BJ (cell line): ENCODE data around the gene FOCAD. TPM values are rescaled to one million over a fixed set of nuclear protein-coding genes. Genes with fewer than 3 reads are reported as not detected.

Experiments used
- CTCF ChIA-PET: fragments of 350-600 bp; formaldehyde crosslinking; extraction: SDS; loops from one replicate; lab custom pipeline; 2021; ENCODE audit warnings: antibody characterized with exemption, inconsistent platforms; lab: Yijun Ruan, JAX
- POLR2A ChIA-PET: fragments of 300-600 bp; sonication (Branson Sonifier 250); formaldehyde crosslinking; extraction: SDS; loops from one replicate; lab custom pipeline; 2021; ENCODE audit warnings: antibody characterized with exemption; lab: Charles Lee
- DNase-seq: peaks from one replicate; pipeline ENCODE4 v3.0.0-alpha.2; 2011; ENCODE audit warnings: low read depth
- H3K27me3 ChIP-seq: 2 replicates; pipeline ENCODE4 v1.6.0; 2011; ENCODE audit warnings: low read length; ENCODE audit not compliant: control insufficient read depth, insufficient read depth
- H3K36me3 ChIP-seq: 2 replicates; pipeline ENCODE4 v1.5.1; 2011; ENCODE audit warnings: low read length; ENCODE audit not compliant: control insufficient read depth, insufficient read depth
- H3K4me3 ChIP-seq: 2 replicates; pipeline ENCODE4 v1.5.1; 2011; ENCODE audit warnings: low read depth, mild to moderate bottlenecking, control low read depth, low read length
- polyA plus RNA-seq: library from polyadenylated mRNA; depleted of rRNA; stranded (reverse); fragments of >200 nt; gene quantifications from 2 replicates; pipeline ENCODE4 v1.2.3, GENCODE V29; 2011
- TF ChIP-seq, protein P1 (sequence below): IDR thresholded peaks from 2 replicates; pipeline ENCODE4 v1.5.1; 2011; ENCODE audit warnings: low read depth, mild to moderate bottlenecking, control low read depth, inconsistent platforms, low read length, moderate library complexity; ENCODE audit not compliant: insufficient read depth

FOCAD gene
- polyA plus RNA-seq, 1 experiment = 32.9 TPM

DNA sequence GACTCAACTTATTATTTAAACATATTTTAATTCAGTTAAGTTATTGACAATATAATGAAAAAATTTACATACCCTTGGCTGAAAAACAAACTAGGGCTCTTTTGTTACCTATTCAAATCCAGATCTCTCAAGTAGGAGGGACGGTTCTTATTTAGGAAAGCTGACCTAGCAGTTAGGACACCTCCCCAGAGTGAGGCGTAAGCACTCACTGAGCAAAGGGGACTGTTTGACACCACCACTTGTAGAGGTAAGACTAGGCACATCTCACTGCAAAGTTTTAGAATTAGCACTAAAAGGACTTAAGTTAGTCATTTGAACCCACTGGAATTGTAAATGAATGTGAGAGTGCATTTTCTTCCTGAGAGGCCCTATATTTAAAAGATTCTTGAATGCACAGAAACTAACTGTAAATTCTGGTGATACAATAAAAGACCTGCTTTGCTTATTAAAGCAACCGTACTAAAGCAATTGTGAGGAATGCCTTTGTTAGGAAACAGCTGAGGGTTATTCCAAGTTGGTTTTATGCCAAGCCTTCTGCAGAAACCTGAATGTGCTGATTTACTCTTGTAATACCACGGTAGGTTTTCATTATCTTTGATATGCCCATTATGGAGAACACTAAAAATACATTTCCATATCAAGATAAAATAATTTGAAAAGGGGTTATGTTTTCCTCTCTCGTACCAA, 331.2 kb downstream of the FOCAD start:
- Histone ChIP-seq H3K36me3 (no peaks in the 10 kb centered on the region), H3K27me3 (no peaks in the 10 kb centered on the region), H3K4me3 (no peak overlapping the region)
- TF ChIP-seq, protein P1, sequence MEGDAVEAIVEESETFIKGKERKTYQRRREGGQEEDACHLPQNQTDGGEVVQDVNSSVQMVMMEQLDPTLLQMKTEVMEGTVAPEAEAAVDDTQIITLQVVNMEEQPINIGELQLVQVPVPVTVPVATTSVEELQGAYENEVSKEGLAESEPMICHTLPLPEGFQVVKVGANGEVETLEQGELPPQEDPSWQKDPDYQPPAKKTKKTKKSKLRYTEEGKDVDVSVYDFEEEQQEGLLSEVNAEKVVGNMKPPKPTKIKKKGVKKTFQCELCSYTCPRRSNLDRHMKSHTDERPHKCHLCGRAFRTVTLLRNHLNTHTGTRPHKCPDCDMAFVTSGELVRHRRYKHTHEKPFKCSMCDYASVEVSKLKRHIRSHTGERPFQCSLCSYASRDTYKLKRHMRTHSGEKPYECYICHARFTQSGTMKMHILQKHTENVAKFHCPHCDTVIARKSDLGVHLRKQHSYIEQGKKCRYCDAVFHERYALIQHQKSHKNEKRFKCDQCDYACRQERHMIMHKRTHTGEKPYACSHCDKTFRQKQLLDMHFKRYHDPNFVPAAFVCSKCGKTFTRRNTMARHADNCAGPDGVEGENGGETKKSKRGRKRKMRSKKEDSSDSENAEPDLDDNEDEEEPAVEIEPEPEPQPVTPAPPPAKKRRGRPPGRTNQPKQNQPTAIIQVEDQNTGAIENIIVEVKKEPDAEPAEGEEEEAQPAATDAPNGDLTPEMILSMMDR = no peak
- ChIA-PET POLR2A (no interaction called here), CTCF (interaction anchor here (0.5 kb wide), 1 partner anchor 592 kb away, joined by 3 read pairs; no protein-coding TSS in a partner anchor)
- DNase-seq = no peak

DNA sequence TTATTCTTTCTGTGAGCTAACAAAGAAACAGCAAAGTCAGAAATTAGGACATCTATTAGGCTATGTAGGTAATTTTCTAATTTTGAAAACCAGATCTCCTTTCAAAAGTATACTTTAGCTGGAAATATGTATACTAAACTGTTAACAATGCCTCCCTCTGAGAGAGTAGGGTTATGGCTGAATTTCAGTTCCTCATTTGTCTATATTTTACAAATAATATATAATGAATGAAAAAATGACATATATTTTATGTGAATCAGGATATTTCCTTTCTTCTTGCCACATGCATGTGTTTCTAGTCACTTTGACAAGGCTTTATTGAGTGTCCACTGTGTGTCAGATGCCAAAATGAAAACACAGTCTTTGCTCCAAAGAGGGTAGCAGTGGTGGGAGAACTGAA, 331.9 kb downstream of the FOCAD start:
- H3K36me3 ChIP-seq = no peaks in the 10 kb centered on the region
- ChIA-PET POLR2A (interaction anchor here (0.5 kb wide), 1 partner anchor 549 kb away, joined by 4 read pairs; no protein-coding TSS in a partner anchor), CTCF (interaction anchor here (0.5 kb wide), 1 partner anchor 592 kb away, joined by 3 read pairs; no protein-coding TSS in a partner anchor)
- TF ChIP-seq, protein P1 = no peak
- DNase-seq = no peak
- H3K27me3 ChIP-seq = no peaks in the 10 kb centered on the region
- no peak overlapping the region for H3K4me3 ChIP-seq

DNA sequence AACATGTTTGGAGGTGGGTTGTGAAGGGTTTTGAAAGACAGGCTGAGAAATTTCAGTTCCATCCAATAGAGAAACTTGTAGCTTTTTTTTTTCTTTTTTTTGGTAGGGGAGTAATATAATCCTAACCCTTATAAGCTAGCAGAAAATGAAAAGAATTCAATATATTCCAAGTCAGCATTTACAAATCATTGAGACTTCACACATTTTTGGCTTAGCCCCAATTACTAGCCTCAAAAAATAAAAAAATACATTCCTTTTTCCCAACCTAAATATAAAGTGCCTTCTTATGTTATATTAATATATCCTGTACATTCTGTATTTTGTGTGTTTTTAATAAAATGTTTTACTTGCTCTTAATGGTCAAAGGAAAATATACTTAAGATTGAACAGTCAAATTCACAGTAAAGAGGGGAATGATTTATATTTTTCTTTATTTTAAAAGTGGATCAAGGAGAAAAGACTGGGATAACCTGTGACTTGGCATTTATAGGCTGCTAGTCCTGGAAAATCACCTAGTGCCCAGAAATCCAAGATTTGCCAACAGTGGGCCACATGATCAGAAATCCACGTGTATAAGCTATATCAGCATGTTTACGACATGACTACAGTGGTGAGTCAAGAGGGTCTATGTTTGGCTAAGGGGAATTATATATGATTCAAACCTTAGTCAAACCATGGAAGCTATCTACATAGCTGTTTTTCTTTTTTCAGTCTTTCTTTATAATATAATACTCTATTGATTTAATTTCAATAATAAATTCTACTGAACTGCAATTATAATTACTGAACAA, 332.8 kb downstream of the FOCAD start:
- H3K4me3 ChIP-seq = no peak overlapping the region
- H3K36me3 ChIP-seq = no peaks in the 10 kb centered on the region
- no peak for DNase-seq
- TF ChIP-seq, protein P1 = no peak
- CTCF ChIA-PET = no interaction called here
- H3K27me3 ChIP-seq = no peaks in the 10 kb centered on the region
- POLR2A ChIA-PET = interaction anchor here (0.5 to 0.6 kb wide), 2 partner anchors 20 to 548 kb away, joined by 3 to 4 read pairs; no protein-coding TSS in a partner anchor

DNA sequence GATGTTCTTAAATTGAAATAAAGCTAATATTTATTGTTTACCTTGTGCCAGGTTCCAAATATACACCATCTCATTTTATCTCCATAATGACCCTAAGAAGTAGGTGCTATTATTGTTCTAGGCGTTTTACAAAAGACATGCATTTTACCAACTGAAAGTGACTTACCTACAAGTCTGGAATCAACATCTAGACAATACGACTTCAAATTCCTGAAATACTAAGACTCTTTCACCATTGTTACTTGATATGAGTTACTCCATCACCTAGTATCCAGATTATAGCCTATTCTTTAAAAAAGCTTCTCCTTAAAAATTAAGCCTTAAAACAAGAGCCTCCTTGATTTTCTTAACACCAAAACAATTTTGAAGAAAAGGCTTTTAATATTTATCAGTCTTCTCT, 334.1 kb downstream of the FOCAD start:
- TF ChIP-seq, protein P1 = no peak
- ChIA-PET POLR2A (no interaction called here), CTCF (interaction anchor here (0.6 kb wide), 1 partner anchor 134 kb away, joined by 3 read pairs; no protein-coding TSS in a partner anchor)
- DNase-seq = no peak
- Histone ChIP-seq H3K36me3 (no peaks in the 10 kb centered on the region), H3K4me3 (no peak overlapping the region), H3K27me3 (no peaks in the 10 kb centered on the region)

DNA sequence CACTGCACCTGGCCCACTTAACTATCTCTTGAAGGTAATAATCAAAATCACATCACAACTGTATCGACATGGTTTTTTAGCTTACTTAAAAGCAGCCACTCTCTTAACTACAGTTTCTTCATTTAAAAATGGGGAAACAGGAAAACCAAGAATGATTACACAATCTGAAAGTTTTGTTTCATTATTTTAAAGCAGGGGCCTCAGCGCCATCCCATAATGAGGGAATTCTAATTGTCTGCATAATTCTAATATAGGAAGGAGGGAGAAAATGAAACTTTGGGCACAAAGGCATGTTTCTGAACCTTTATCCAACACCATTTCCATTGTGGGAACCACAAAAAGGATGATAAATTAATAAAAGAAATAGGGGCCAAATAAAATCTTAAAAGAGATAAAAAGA, 339.8 kb downstream of the FOCAD start:
- ChIA-PET POLR2A (interaction anchor here (0.5 kb wide), 1 partner anchor 335 kb away, joined by 3 read pairs; no protein-coding TSS in a partner anchor), CTCF (no interaction called here)

More for the DNA sequence above, 339.8 kb downstream of the FOCAD start:
- TF ChIP-seq, protein P1 = no peak
- Histone ChIP-seq H3K36me3 (no peaks in the 10 kb centered on the region), H3K27me3 (no peaks in the 10 kb centered on the region), H3K4me3 (no peak overlapping the region)
- DNase-seq = no peak
